Natural killer cell treated with Interleukin-12 subunit alpha and Interleukin-12 subunit beta and Interleukin-15 and Interleukin-18, amount 100 ng/mL, for 72 hours (primary cell): ENCODE measurements around the gene BMPR1B. TPM values are rescaled to one million over a fixed set of nuclear protein-coding genes. Genes with fewer than 3 reads are reported as not detected.

Source experiments
- ATAC-seq, 2 donors: fragments of 150-1000 bp; cut with Tn5 transposase in 1 of 2; sonication (Bioruptor Pico), chemical (Tn5 transposase) in 1 of 2; 2 replicates each; pipeline ENCODE4 v1.10.0; 2021
- DNase-seq: peaks from one replicate; pipeline ENCODE4 v3.0.0; 2022; ENCODE audit warnings: low spot score
- H3K27ac Mint-ChIP-seq, 2 donors: 1 replicate in 1 of 2; 2 replicates in 1 of 2; pipeline ENCODE4 v1.8.0; 2022; ENCODE audit warnings: mixed read lengths in 2 of 2, mild to moderate bottlenecking in 1 of 2, moderate library complexity in 1 of 2
- H3K27me3 Mint-ChIP-seq, 2 donors: 1 replicate in 1 of 2; 2 replicates in 1 of 2; pipeline ENCODE4 v1.8.0; 2022; ENCODE audit warnings: mixed read lengths in 2 of 2
- H3K36me3 Mint-ChIP-seq: one replicate; pipeline ENCODE4 v1.8.0; 2022; ENCODE audit warnings: mixed read lengths
- H3K4me1 Mint-ChIP-seq, 2 donors: 1 replicate in 1 of 2; 2 replicates in 1 of 2; pipeline ENCODE4 v1.8.0; 2022; ENCODE audit warnings: low read depth in 2 of 2, mixed read lengths in 2 of 2, mild to moderate bottlenecking in 1 of 2
- H3K4me3 Mint-ChIP-seq: one replicate; pipeline ENCODE4 v1.8.0; 2022; ENCODE audit warnings: mixed read lengths
- H3K9me3 Mint-ChIP-seq: 2 replicates; pipeline ENCODE4 v1.8.0; 2022; ENCODE audit warnings: mixed read lengths
- total RNA-seq, 2 donors: library from RNA; stranded (reverse); gene quantifications; one replicate each; pipeline ENCODE4 v1.2.3, GENCODE V29; 2022

BMPR1B gene
- total RNA-seq, 2 donors from 2014 or later = not detected

GRCh38 chr4:95095348-95095974, 337.7 kb downstream of the BMPR1B start:
- DNase-seq (no peak), ATAC-seq (no peak)
- Mint-ChIP-seq H3K27me3 (no peaks in the 10 kb centered on the region), H3K4me3 (no peak overlapping the region), H3K4me1 (no peaks in the 10 kb centered on the region), H3K27ac (no peak overlapping the region), H3K9me3 (no peaks in the 10 kb centered on the region), H3K36me3 (no peaks in the 10 kb centered on the region)

GRCh38 chr4:95102162-95102790, 344.5 kb downstream of the BMPR1B start:
- Mint-ChIP-seq H3K27me3 (no peaks in the 10 kb centered on the region), H3K4me1 (no peaks in the 10 kb centered on the region), H3K27ac (no peak overlapping the region), H3K4me3 (no peak overlapping the region), H3K9me3 (no peaks in the 10 kb centered on the region), H3K36me3 (no peaks in the 10 kb centered on the region)
- ATAC-seq (no peak), DNase-seq (no peak)

GRCh38 chr4:95105112-95105511, 347.4 kb downstream of the BMPR1B start:
- Mint-ChIP-seq H3K27me3 (no peaks in the 10 kb centered on the region), H3K27ac (no peak overlapping the region), H3K36me3 (no peaks in the 10 kb centered on the region), H3K4me1 (no peaks in the 10 kb centered on the region), H3K4me3 (no peak overlapping the region), H3K9me3 (no peaks in the 10 kb centered on the region)
- no peak for ATAC-seq
- DNase-seq = no peak

DNA sequence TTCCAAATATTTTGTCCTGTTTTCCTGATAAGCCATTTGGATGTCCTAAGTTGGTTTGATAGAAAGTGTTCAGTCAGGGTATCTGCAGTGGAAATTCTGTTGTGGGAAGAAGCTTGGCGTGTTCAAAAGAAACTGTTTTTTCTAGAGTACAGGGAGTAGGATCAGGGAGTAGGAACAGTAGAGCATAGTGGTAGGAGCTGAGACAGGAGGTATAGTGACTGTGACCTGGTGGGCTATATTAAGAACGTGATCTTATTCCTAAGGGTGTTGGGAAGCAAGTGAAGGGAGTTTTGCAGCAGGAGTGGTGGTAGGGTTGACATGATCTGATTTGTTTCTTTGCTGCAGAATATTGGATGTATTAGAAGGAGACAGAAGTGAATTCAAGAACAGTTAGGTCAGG, 348.2 kb downstream of the BMPR1B start:
- Mint-ChIP-seq H3K27me3 (no peaks in the 10 kb centered on the region), H3K9me3 (no peaks in the 10 kb centered on the region), H3K36me3 (no peaks in the 10 kb centered on the region), H3K27ac (no peak overlapping the region), H3K4me1 (no peaks in the 10 kb centered on the region), H3K4me3 (no peak overlapping the region)
- ATAC-seq (no peak), DNase-seq (no peak)

- Mint-ChIP-seq H3K4me3 (no peak overlapping the region), H3K9me3 (no peaks in the 10 kb centered on the region), H3K36me3 (no peaks in the 10 kb centered on the region), H3K27ac (no peak overlapping the region), H3K4me1 (no peaks in the 10 kb centered on the region), H3K27me3 (no peaks in the 10 kb centered on the region)
- ATAC-seq = no peak
- no peak for DNase-seq
These were observed 348.7 kb downstream of the BMPR1B start for GRCh38 chr4:95106408-95106928.

GRCh38 chr4:95107004-95107403, 349.2 kb downstream of the BMPR1B start:
- DNase-seq = no peak
- H3K27ac Mint-ChIP-seq = no peak overlapping the region
- H3K4me3 Mint-ChIP-seq = no peak overlapping the region
- no peaks in the 10 kb centered on the region for H3K36me3 Mint-ChIP-seq
- H3K27me3 Mint-ChIP-seq = no peaks in the 10 kb centered on the region
- no peaks in the 10 kb centered on the region for H3K9me3 Mint-ChIP-seq
- no peaks in the 10 kb centered on the region for H3K4me1 Mint-ChIP-seq
- ATAC-seq = no peak

- H3K27ac Mint-ChIP-seq = no peak overlapping the region
- H3K4me1 Mint-ChIP-seq = no peaks in the 10 kb centered on the region
- H3K9me3 Mint-ChIP-seq = no peaks in the 10 kb centered on the region
- no peaks in the 10 kb centered on the region for H3K36me3 Mint-ChIP-seq
- no peak for ATAC-seq
- DNase-seq = no peak
- peaks cover 0 to 2% of the 10 kb centered on the region in 2 donors for H3K27me3 Mint-ChIP-seq
- no peak overlapping the region for H3K4me3 Mint-ChIP-seq
These were observed 349.9 kb downstream of the BMPR1B start for GRCh38 chr4:95107635-95108034.

- ATAC-seq = no peak
- Mint-ChIP-seq H3K4me3 (no peak overlapping the region), H3K4me1 (no peaks in the 10 kb centered on the region), H3K27ac (no peak overlapping the region), H3K9me3 (no peaks in the 10 kb centered on the region), H3K36me3 (no peaks in the 10 kb centered on the region), H3K27me3 (peaks cover 0 to 2% of the 10 kb centered on the region in 2 donors)
- DNase-seq = no peak
These were observed 351.2 kb downstream of the BMPR1B start for GRCh38 chr4:95108883-95109421.

GRCh38 chr4:95114521-95114920, 356.8 kb downstream of the BMPR1B start:
- H3K36me3 Mint-ChIP-seq = no peaks in the 10 kb centered on the region
- DNase-seq (no peak), ATAC-seq (no peak)
- H3K9me3 Mint-ChIP-seq = no peaks in the 10 kb centered on the region
- no peak overlapping the region for H3K27ac Mint-ChIP-seq
- no peaks in the 10 kb centered on the region for H3K4me1 Mint-ChIP-seq
- peaks cover 0 to 2% of the 10 kb centered on the region in 2 donors for H3K27me3 Mint-ChIP-seq
- no peak overlapping the region for H3K4me3 Mint-ChIP-seq

- Mint-ChIP-seq H3K27ac (no peak overlapping the region), H3K4me3 (no peak overlapping the region), H3K36me3 (no peaks in the 10 kb centered on the region), H3K9me3 (no peaks in the 10 kb centered on the region), H3K4me1 (no peaks in the 10 kb centered on the region), H3K27me3 (no peaks in the 10 kb centered on the region)
- ATAC-seq = no peak
- DNase-seq = no peak
These were observed 360.7 kb downstream of the BMPR1B start for GRCh38 chr4:95118497-95118896.

DNA sequence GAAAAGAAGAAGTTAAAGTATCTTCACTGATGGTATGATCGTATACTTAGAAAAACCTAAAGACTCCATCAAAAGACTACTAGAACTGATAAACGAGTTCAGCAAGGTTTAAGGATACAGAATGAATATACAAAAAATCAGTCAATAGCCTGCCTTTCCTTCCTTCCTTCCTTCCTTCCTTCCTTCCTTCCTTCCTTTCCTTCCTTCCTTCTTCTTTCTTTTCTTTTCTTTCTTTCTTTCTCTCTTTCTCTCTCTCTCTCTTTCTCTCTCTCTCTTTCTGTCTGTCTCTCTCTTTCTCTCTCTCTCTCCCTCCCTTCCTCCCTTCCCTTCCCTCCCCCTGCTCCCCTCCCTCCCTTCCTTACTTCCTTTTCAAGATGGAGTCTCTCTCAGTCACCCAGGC, 362.7 kb downstream of the BMPR1B start:
- Mint-ChIP-seq H3K27me3 (no peaks in the 10 kb centered on the region), H3K4me3 (no peak overlapping the region), H3K36me3 (no peaks in the 10 kb centered on the region), H3K27ac (no peak overlapping the region), H3K9me3 (no peaks in the 10 kb centered on the region), H3K4me1 (no peaks in the 10 kb centered on the region)
- no peak for ATAC-seq
- DNase-seq = no peak

- Mint-ChIP-seq H3K9me3 (no peaks in the 10 kb centered on the region), H3K36me3 (no peaks in the 10 kb centered on the region), H3K4me3 (no peak overlapping the region), H3K4me1 (no peaks in the 10 kb centered on the region), H3K27me3 (no peaks in the 10 kb centered on the region), H3K27ac (no peak overlapping the region)
- ATAC-seq (no peak), DNase-seq (no peak)
These were observed 364.2 kb downstream of the BMPR1B start for GRCh38 chr4:95122001-95122400.

DNA sequence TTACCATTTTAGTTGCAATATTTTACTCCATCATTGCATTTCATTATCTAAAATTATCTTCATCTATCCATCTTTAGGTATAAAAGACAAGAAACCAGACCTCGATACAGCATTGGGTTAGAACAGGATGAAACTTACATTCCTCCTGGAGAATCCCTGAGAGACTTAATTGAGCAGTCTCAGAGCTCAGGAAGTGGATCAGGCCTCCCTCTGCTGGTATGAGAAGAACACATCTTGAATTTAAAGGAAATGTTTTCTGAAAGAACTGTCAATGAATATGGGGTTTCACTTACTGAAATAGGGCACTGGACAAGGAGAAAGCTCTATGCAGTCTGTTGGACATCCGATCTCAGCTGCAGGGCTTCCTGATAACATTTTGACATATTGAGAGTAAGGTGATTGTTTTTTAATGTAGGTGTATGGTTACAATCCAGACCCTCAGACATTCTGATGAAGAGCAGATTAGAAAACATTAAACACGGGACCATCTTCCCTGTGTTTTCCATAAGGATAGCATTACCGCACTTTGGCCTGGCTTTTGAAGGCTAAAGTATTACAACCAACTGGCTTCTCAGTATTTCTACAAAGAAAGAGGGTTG, 367.2 kb downstream of the BMPR1B start:
- Mint-ChIP-seq H3K27me3 (peaks cover 0 to 11% of the 10 kb centered on the region in 2 donors), H3K4me1 (peaks cover 4 to 5% of the 10 kb centered on the region in 2 donors), H3K4me3 (no peak overlapping the region), H3K9me3 (no peaks in the 10 kb centered on the region), H3K36me3 (no peaks in the 10 kb centered on the region), H3K27ac (no peak overlapping the region)
- DNase-seq = no peak
- ATAC-seq = no peak

DNA sequence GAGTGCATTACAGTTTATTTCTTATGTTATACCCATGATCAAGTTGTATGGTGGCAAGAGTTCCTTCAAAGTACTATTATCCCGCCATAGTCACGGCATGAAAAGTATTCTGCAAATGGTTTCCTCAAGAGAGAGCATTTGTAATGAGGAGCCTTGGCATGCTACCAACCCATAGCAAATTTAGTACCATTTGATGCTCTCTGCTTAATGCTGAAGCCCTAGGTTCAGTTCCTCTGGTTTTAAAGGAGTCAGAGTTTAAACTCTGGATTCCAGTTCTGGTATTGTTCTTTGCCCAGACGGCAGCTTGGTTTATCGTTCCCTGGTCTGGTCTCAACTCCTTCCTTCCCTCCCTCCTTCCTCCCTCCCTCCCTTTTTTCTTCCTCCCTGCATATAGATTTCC, 371.3 kb downstream of the BMPR1B start:
- Mint-ChIP-seq H3K9me3 (no peaks in the 10 kb centered on the region), H3K4me1 (peaks cover 5% of the 10 kb centered on the region in 2 donors), H3K4me3 (no peak overlapping the region), H3K27ac (no peak overlapping the region), H3K36me3 (no peaks in the 10 kb centered on the region), H3K27me3 (peaks cover 5 to 11% of the 10 kb centered on the region in 2 donors)
- ATAC-seq (no peak), DNase-seq (no peak)
